H1 (cell line): Measurements from ENCODE around the gene LIMS1.

Source experiments
- CEBPB ChIP-seq: IDR thresholded peaks from 2 replicates; pipeline ENCODE4 v1.6.1; 2012; ENCODE audit warnings: low read depth, low read length
- CHD1 ChIP-seq: IDR thresholded peaks from 2 replicates; pipeline ENCODE4 v1.6.1; 2012; ENCODE audit warnings: low read depth, low read length, improper control_type of control experiment
- NRF1 ChIP-seq: IDR thresholded peaks from 2 replicates; pipeline ENCODE4 v1.6.1; 2011; ENCODE audit warnings: mild to moderate bottlenecking, low read depth, low read length, improper control_type of control experiment
- POLR2A ChIP-seq, 2 experiments: IDR thresholded peaks; 1 replicate in 1 of 2; 2 replicates in 1 of 2; pipeline ENCODE4 v1.6.1; 2011; ENCODE audit warnings: low read depth in 2 of 2, low read length in 2 of 2, mild to moderate bottlenecking in 2 of 2; ENCODE audit errors: control extremely low read depth in 1 of 2
- POLR2AphosphoS5 ChIP-seq: IDR thresholded peaks from 2 replicates; pipeline ENCODE4 v1.6.1; 2011; ENCODE audit warnings: low read depth, low read length
- RAD21 ChIP-seq, 2 experiments: IDR thresholded peaks in 1 of 2; conservative IDR thresholded peaks in 1 of 2; 2 replicates each; pipeline ENCODE4 v1.6.1; 2011; ENCODE audit warnings: low read depth in 2 of 2, low read length in 2 of 2, improper control_type of control experiment in 1 of 2, inconsistent platforms in 1 of 2, mild to moderate bottlenecking in 1 of 2, moderate library complexity in 1 of 2
- RFX5 ChIP-seq: IDR thresholded peaks from 2 replicates; pipeline ENCODE4 v1.6.1; 2011; ENCODE audit warnings: low read depth, low read length, improper control_type of control experiment, borderline replicate concordance
- TAF1 ChIP-seq: IDR thresholded peaks from 2 replicates; pipeline ENCODE4 v1.6.1; 2011; ENCODE audit warnings: mild to moderate bottlenecking, low read depth, low read length
- YY1 ChIP-seq: IDR thresholded peaks from 2 replicates; pipeline ENCODE4 v1.6.1; 2011; ENCODE audit warnings: low read depth, mild to moderate bottlenecking, low read length
- TF ChIP-seq, protein P1 (sequence below), 3 experiments: IDR thresholded peaks; 1 replicate in 2 of 3; 2 replicates in 1 of 3; pipeline versions ENCODE4 v1.5.1 to v1.6.1; 2011; ENCODE audit warnings: low read length in 3 of 3, mild to moderate bottlenecking in 3 of 3, inconsistent platforms in 2 of 3, low read depth in 1 of 3, moderate library complexity in 1 of 3; ENCODE audit not compliant: insufficient read depth in 1 of 3; ENCODE audit errors: control extremely low read depth in 1 of 3
- TF ChIP-seq, protein P2 (sequence below): IDR thresholded peaks from 2 replicates; pipeline ENCODE4 v1.6.1; 2012; ENCODE audit warnings: inconsistent platforms

DNA sequence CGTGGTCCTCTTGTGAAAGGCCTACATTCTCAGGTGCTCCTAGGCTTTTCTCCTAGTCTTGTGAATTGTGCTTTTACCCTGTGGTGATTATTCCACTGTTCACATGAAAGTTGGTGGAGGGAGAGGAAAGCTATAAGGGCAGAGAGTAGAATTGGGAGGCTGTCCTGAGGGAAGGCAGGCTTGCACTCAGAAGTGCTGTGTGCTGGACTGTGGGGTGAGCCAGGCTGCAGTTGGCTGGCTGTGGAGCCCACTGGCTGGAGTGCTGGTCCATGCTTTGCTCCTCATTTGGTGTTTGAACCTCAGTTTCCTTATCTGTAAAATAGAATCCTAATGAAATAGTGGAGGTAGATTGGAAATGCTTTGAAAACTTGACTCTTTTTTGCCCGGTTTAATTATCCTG, 21.3 kb downstream of the LIMS1 start:
- TF ChIP-seq POLR2A (IDR thresholded peaks at IDR 0.05; ENCODE audit: control extremely low read depth in 1 of 2, low read depth in 2 of 2, low read length in 2 of 2) (no peak), RAD21 (IDR thresholded peaks at IDR 0.05 in 1 of 2, conservative IDR thresholded peaks at IDR 0.05 in 1 of 2; ENCODE audit: low read depth in 2 of 2, low read length in 2 of 2) (no peak), RFX5 (no peak), YY1 (no peak), POLR2AphosphoS5 (no peak), NRF1 (no peak), CHD1 (no peak), CEBPB (no peak), TAF1 (no peak)
- TF ChIP-seq, protein P1, sequence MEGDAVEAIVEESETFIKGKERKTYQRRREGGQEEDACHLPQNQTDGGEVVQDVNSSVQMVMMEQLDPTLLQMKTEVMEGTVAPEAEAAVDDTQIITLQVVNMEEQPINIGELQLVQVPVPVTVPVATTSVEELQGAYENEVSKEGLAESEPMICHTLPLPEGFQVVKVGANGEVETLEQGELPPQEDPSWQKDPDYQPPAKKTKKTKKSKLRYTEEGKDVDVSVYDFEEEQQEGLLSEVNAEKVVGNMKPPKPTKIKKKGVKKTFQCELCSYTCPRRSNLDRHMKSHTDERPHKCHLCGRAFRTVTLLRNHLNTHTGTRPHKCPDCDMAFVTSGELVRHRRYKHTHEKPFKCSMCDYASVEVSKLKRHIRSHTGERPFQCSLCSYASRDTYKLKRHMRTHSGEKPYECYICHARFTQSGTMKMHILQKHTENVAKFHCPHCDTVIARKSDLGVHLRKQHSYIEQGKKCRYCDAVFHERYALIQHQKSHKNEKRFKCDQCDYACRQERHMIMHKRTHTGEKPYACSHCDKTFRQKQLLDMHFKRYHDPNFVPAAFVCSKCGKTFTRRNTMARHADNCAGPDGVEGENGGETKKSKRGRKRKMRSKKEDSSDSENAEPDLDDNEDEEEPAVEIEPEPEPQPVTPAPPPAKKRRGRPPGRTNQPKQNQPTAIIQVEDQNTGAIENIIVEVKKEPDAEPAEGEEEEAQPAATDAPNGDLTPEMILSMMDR (IDR thresholded peaks at IDR 0.05; ENCODE audit: control extremely low read depth in 1 of 3, insufficient read depth in 1 of 3, low read depth in 1 of 3, low read length in 3 of 3): no peak
- TF ChIP-seq, protein P2, sequence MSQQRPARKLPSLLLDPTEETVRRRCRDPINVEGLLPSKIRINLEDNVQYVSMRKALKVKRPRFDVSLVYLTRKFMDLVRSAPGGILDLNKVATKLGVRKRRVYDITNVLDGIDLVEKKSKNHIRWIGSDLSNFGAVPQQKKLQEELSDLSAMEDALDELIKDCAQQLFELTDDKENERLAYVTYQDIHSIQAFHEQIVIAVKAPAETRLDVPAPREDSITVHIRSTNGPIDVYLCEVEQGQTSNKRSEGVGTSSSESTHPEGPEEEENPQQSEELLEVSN: no peak
